Parathyroid adenoma (tissue), 2 donors: ENCODE results near the gene ADAT3.
"Not testable (repeated sequence)": the region's sequence is repeated elsewhere in the genome, so short reads cannot be mapped to it uniquely, and the experiment has no call there.

Experiments used
- H2AFZ ChIP-seq: fragments of 300-600 bp; sonication (generic); one replicate; pipeline ENCODE4 v1.7.0; 2017; ENCODE audit warnings: antibody characterized with exemption, mild to moderate bottlenecking
- H3K27ac ChIP-seq: fragments of 300-600 bp; sonication (generic); one replicate; pipeline ENCODE4 v1.7.0; 2017
- H3K27me3 ChIP-seq: fragments of 300-600 bp; sonication (generic); one replicate; pipeline ENCODE4 v1.7.0; 2017; ENCODE audit warnings: low read length; ENCODE audit not compliant: control insufficient read depth, insufficient read depth
- H3K36me3 ChIP-seq: fragments of 300-600 bp; sonication (generic); one replicate; pipeline ENCODE4 v1.7.0; 2017; ENCODE audit warnings: low read length; ENCODE audit not compliant: control insufficient read depth, insufficient read depth
- H3K4me1 ChIP-seq: fragments of 300-600 bp; sonication (generic); one replicate; pipeline ENCODE4 v1.7.0; 2017; ENCODE audit warnings: control low read depth
- H3K4me2 ChIP-seq: fragments of 300-600 bp; sonication (generic); one replicate; pipeline ENCODE4 v1.7.0; 2017; ENCODE audit warnings: low read length
- H3K4me3 ChIP-seq: fragments of 300-600 bp; sonication (generic); one replicate; pipeline ENCODE4 v1.7.0; 2017; ENCODE audit warnings: low read depth, low read length
- H3K79me2 ChIP-seq: fragments of 300-600 bp; sonication (generic); one replicate; pipeline ENCODE4 v1.7.0; 2017; ENCODE audit warnings: control low read depth
- H3K9ac ChIP-seq: fragments of 300-600 bp; sonication (generic); one replicate; pipeline ENCODE4 v1.7.0; 2017; ENCODE audit warnings: mild to moderate bottlenecking
- H3K9me3 ChIP-seq: fragments of 300-600 bp; sonication (generic); one replicate; pipeline ENCODE4 v1.7.0; 2017; ENCODE audit warnings: low read length; ENCODE audit not compliant: control insufficient read depth
- CTCF ChIP-seq: fragments of 300-600 bp; sonication (generic); IDR thresholded peaks from one replicate; pipeline ENCODE4 v1.7.0; 2017; ENCODE audit warnings: antibody characterized with exemption, mild to moderate bottlenecking
- donor health status: primary hyperparathyroidism.

Gene ADAT3

DNA sequence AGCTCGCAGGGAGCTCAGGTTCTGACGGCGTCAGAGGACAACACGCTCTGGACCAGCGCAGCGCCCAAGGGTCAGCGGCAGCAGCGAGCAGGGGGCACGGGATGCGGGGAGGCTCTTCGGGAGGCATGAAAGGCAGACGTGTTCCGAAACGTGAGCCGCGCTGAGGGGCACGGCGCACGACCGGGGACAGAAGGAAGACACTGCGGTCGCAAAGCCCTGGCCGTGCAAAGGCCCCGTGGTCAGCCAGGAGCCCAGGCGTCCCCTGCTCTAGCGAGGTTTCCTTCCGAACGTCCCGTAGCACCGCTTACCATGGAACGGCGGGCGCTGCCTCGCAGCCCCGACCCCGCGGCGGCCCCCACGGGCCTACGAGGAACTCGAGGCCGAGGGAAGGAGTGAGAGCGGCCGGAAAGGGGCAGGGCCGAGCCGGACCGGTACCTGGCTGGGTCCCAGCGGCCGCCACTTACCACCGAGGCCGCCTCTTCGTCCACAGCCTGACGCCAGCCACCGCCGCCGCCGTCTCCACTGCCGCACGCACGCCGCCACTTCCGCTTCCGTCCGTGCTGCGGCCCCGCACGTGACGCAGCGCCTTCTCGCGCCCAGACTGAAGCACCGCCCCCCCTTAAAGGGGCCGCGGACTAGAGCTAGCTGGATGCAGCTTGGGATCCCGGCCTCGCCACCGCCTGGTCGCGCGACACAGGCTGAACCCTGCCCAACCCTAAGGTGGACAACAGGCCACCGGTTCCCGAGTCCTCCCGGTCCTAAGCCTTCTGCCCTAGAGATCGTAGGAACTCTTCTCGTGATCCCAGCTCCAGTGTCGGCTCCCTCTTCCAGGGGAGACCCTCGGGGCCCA, 29.3 kb upstream of the ADAT3 start:
- H3K4me3 ChIP-seq, result peak overlapping the region; percentile 80
- no peaks in the 10 kb centered on the region for H3K36me3 ChIP-seq
- no peak for TF ChIP-seq CTCF
- H3K9ac ChIP-seq, result peak overlapping the region; percentile 55
- peak overlapping the region; percentile 77 for H3K4me2 ChIP-seq
- H3K27me3 ChIP-seq, result no peaks in the 10 kb centered on the region
- peaks cover 23% of the 10 kb centered on the region for H3K4me1 ChIP-seq
- peaks cover 31% of the 10 kb centered on the region for H3K79me2 ChIP-seq
- peak overlapping the region; percentile 92 for H3K27ac ChIP-seq
- peak overlapping the region; percentile 89 for H2AFZ ChIP-seq
- H3K9me3 ChIP-seq, result no peaks in the 10 kb centered on the region

- H3K79me2 ChIP-seq, result peaks cover 23% of the 10 kb centered on the region
- peak overlapping the region; percentile 92 for H3K27ac ChIP-seq
- H3K9me3 ChIP-seq, H3K9ac ChIP-seq, H3K36me3 ChIP-seq, H3K27me3 ChIP-seq: not testable (repeated sequence)
- H2AFZ ChIP-seq, result peak overlapping the region; percentile 89
- peak overlapping the region; percentile 80 for H3K4me3 ChIP-seq
- peak overlapping the region; percentile 77 for H3K4me2 ChIP-seq
- H3K4me1 ChIP-seq, result peaks cover 23% of the 10 kb centered on the region
Measured at GRCh38 chr19:1876496-1877279, 28.5 kb upstream of the ADAT3 start.

GRCh38 chr19:1877280-1877660, 27.9 kb upstream of the ADAT3 start:
- not testable (repeated sequence) for H3K4me2 ChIP-seq, H3K36me3 ChIP-seq, H3K9me3 ChIP-seq, H2AFZ ChIP-seq, H3K4me3 ChIP-seq, H3K27ac ChIP-seq, H3K27me3 ChIP-seq, H3K9ac ChIP-seq
- Histone ChIP-seq H3K4me1 (peaks cover 23% of the 10 kb centered on the region), H3K79me2 (peaks cover 22% of the 10 kb centered on the region)

DNA sequence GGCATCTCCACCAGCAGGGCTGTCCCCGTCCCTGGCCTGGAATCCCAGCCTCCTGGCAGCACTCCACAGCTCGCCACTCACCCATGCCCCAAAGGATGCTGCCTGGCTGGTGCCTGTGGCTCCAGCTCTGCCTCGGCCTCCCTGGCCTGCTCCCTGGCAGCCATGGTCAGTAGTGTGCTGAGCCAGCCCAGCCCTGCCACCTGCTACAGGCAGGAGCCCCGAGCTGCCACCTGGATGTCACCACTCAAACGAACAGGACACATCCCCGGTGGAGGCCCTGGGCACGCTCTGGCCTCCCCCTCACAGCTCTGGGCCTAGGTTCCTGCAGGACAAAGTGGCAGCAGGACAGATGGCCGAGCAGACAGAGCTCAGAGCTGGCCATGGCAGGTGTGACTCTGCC, 26.6 kb upstream of the ADAT3 start:
- not testable (repeated sequence) for H3K9ac ChIP-seq, H3K36me3 ChIP-seq, H3K27me3 ChIP-seq, H3K4me3 ChIP-seq, H2AFZ ChIP-seq, H3K9me3 ChIP-seq, H3K4me2 ChIP-seq, H3K27ac ChIP-seq
- H3K79me2 ChIP-seq, result peaks cover 18% of the 10 kb centered on the region
- H3K4me1 ChIP-seq, result peaks cover 13% of the 10 kb centered on the region

DNA sequence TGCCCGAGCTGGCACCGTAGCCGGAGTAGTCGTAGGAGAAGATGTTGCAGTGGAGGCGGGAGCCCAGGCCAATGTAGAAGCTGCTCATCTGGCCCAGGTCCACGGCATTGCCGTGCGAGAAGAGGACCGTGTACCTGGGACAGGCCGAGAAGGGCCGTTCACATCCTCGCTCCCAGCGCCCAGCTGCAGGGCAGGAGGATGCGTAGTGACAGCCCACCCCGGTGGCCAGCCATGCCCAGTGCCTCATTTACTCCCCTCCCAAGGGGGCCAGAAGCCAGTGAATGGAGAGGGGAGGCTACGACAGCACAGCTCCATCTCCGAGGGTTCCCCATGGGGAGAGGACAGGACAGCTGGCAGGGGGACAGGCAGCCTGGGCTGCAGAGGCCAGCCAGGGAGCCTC, 25.2 kb upstream of the ADAT3 start:
- not testable (repeated sequence) for H3K4me3 ChIP-seq, H3K9ac ChIP-seq, H2AFZ ChIP-seq, H3K27me3 ChIP-seq, H3K36me3 ChIP-seq, H3K4me1 ChIP-seq, H3K27ac ChIP-seq, H3K4me2 ChIP-seq, H3K9me3 ChIP-seq
- H3K79me2 ChIP-seq, result peaks cover 29% of the 10 kb centered on the region

- peaks cover 26% of the 10 kb centered on the region for H3K79me2 ChIP-seq
- no peaks in the 10 kb centered on the region for H3K36me3 ChIP-seq
- no peak overlapping the region for H2AFZ ChIP-seq
- H3K9ac ChIP-seq, result no peak overlapping the region
- no peak overlapping the region for H3K4me2 ChIP-seq
- TF ChIP-seq CTCF, result no peak
- H3K4me1 ChIP-seq, result peaks cover 6% of the 10 kb centered on the region
- no peaks in the 10 kb centered on the region for H3K27me3 ChIP-seq
- no peak overlapping the region for H3K4me3 ChIP-seq
- H3K9me3 ChIP-seq, result no peaks in the 10 kb centered on the region
- no peak overlapping the region for H3K27ac ChIP-seq
Measured at GRCh38 chr19:1880611-1881392, 24.4 kb upstream of the ADAT3 start.

DNA sequence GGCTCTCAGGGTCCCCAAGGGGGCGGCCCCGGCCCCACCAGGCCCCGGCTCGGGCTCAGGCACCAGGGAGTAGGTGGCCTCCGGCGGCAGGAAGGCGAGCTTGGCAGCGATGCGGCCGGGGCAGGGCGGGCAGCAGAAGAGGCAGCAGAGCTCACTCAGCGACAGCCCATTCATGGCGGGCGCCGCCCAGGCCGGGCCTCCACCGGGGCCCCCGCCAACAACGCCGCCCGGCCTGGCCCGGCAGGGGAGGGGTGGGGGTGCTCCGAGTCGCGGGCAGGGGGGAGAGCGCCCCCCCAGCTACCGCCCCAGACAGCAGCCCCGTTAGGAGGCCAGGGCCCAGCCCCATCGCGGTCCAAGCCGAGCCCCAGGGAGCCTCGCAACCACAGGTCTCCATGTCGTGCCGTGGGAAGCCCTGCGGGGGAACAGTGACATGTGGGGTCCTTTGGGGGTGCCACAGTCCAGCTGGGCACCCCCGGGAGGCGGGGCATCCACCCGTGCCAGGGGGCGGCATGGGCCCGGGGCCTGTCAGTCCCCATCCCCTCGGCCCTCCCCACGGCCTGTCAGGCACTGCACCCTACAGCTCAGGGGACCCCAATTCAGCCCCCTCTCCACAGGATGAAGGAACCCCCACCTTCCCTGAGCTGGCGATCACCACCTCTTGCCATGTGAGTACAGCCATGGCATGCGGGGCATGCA, 23.7 kb upstream of the ADAT3 start:
- peak overlapping the region; percentile 36 for H3K27ac ChIP-seq
- not testable (repeated sequence) for H3K9me3 ChIP-seq, H2AFZ ChIP-seq, H3K9ac ChIP-seq, H3K4me3 ChIP-seq, H3K27me3 ChIP-seq, H3K4me2 ChIP-seq, H3K4me1 ChIP-seq, H3K36me3 ChIP-seq
- peaks cover 26% of the 10 kb centered on the region for H3K79me2 ChIP-seq
